Suprapubic skin (tissue), 4 donors: Measurements from ENCODE around the gene EMILIN1.

ENCODE experiments used
- CTCF ChIP-seq, 2 donors: fragments of 200-600 bp in 1 of 2; fragments of 450-650 bp in 1 of 2; sonication (generic) in 1 of 2; IDR thresholded peaks; one replicate each; pipeline ENCODE4 v1.5.1; 2016 to 2019; ENCODE audit warnings: antibody characterized with exemption in 2 of 2, mild to moderate bottlenecking in 1 of 2, moderate library complexity in 1 of 2
- EP300 ChIP-seq: sonication (generic); formaldehyde crosslinking; IDR thresholded peaks from one replicate; pipeline ENCODE4 v1.6.1; 2017; ENCODE audit warnings: antibody characterized with exemption
- POLR2A ChIP-seq, 2 donors: fragments of 450-650 bp; IDR thresholded peaks; one replicate each; pipeline ENCODE4 v1.6.1; 2017; ENCODE audit warnings: antibody characterized with exemption in 2 of 2, mild to moderate bottlenecking in 2 of 2, moderate library complexity in 2 of 2
- POLR2AphosphoS5 ChIP-seq, 3 donors: sonication (generic); formaldehyde crosslinking; IDR thresholded peaks; one replicate each; pipeline ENCODE4 v1.6.1; 2017; ENCODE audit warnings: antibody characterized with exemption in 3 of 3

- TF ChIP-seq EP300, result no peak
- TF ChIP-seq CTCF (IDR thresholded peaks at IDR 0.05), result no peak
- TF ChIP-seq POLR2A (IDR thresholded peaks at IDR 0.05), result no peak
- TF ChIP-seq POLR2AphosphoS5 (IDR thresholded peaks at IDR 0.05), result no peak
Observed at GRCh38 chr2:27091746-27092695, 13.6 kb downstream of the EMILIN1 start.
